Measurements from ENCODE around the gene CALHM5. TPM values are rescaled to one million over a fixed set of nuclear protein-coding genes. Genes with fewer than 3 reads are reported as not detected.

CALHM5 gene
- total and polyA plus RNA-seq, 2 of the 4 experiments (the other 2 are of a cell fraction) = 3.3 to 10.8 TPM

- Histone ChIP-seq H3K9me1 (ENCODE audit: insufficient read depth, low read length) (peaks cover 15% of the 10 kb centered on the region), H4K91ac (ENCODE audit: insufficient read depth, low read depth, low read length) (no peak overlapping the region), H4K5ac (ENCODE audit: low read depth, low read length) (no peak overlapping the region), H2BK15ac (ENCODE audit: low read depth, low read length) (no peak overlapping the region), H2AK5ac (ENCODE audit: low read depth, low read length) (no peak overlapping the region), H4K20me1 (ENCODE audit: insufficient read depth, low read length) (no peaks in the 10 kb centered on the region), H2AK9ac (replicated peaks; ENCODE audit: low read depth, low read length, poor library complexity) (no peak overlapping the region), H3K4me2 (ENCODE audit: low read depth, low read length) (no peak overlapping the region), H3K9ac (ENCODE audit: low read depth, low read length) (no peak overlapping the region), H4K8ac (ENCODE audit: low read depth in 2 of 2, low read length in 2 of 2) (no peak overlapping the region), H3K4me3 (ENCODE audit: insufficient read depth, low read depth, low read length) (no peak overlapping the region), H3K36me3 (ENCODE audit: control insufficient read depth, insufficient read depth, low read length) (peaks cover 3% of the 10 kb centered on the region), H3K27me3 (ENCODE audit: control insufficient read depth, insufficient read depth, low read length) (no peaks in the 10 kb centered on the region), H3K79me1 (ENCODE audit: low read depth in 1 of 2, low read length in 2 of 2) (peaks cover 30 to 46% of the 10 kb centered on the region in 2 experiments), H2BK120ac (ENCODE audit: low read depth, low read length) (no peak overlapping the region), H3K14ac (replicated peaks; ENCODE audit: low read depth, low read length) (no peak overlapping the region), H3K56ac (ENCODE audit: extremely low read depth, insufficient read depth, low read length) (no peak overlapping the region), H2BK5ac (ENCODE audit: low read depth, low read length, poor library complexity, severe bottlenecking) (no peak overlapping the region), H3K4me1 (ENCODE audit: control insufficient read depth, insufficient read depth, low read length) (peaks cover 5% of the 10 kb centered on the region), H3K4ac (ENCODE audit: low read depth, low read length) (no peak overlapping the region), H2AFZ (replicated peaks; ENCODE audit: low read length, poor library complexity) (no peak overlapping the region), H3K23ac (ENCODE audit: low read depth, low read length) (no peak overlapping the region), H3K27ac (ENCODE audit: insufficient read depth, low read length) (no peak overlapping the region), H3K18ac (ENCODE audit: low read depth, low read length) (no peak overlapping the region), H3K9me3 (ENCODE audit: control insufficient read depth, insufficient read depth, low read length) (no peaks in the 10 kb centered on the region), H2BK20ac (ENCODE audit: low read depth, low read length) (no peak overlapping the region)
- TF ChIP-seq CEBPB (IDR thresholded peaks at IDR 0.05; ENCODE audit: low read depth, low read length) = 0 out of 2 replicates have a peak, but pooled peaks have one; percentile 21
- TF ChIP-seq RAD21 (IDR thresholded peaks at IDR 0.05; ENCODE audit: low read length) = no peak
- ChIA-PET CTCF (interaction anchor here (0.7 to 2.3 kb wide), 3 partner anchors 15 to 246 kb away, joined by 3 to 7 read pairs (median 3); no protein-coding TSS in a partner anchor), POLR2A (ENCODE audit: unreplicated experiment) (no interaction called here)
- intact Hi-C loops (cut with micrococcal nuclease) (no loop called here), dilution Hi-C loops (cut with HindIII; ENCODE audit: low sequenced_read_pairs, unreplicated experiment) (no loop called here), in situ Hi-C loops (cut with MboI; ENCODE audit: low sequenced_read_pairs) (no loop called here)
- BruUV-seq (replicated peaks) = no TSS peak
- DNase-seq = no peak
- no peak for ATAC-seq (ENCODE audit: low read depth)
Observed at GRCh38 chr6:116515141-116515540, 3.7 kb downstream of the CALHM5 start.
